SIG-M5 treated with dmso at 0.1 percent for 504 hours (cell line): ENCODE results near the gene TET3.

Source experiments
- DNase-seq: peaks from one replicate; lab custom pipeline; 2025; ENCODE audit not compliant: unreplicated experiment; lab: John Stamatoyannopoulos, UW

Gene TET3

DNA sequence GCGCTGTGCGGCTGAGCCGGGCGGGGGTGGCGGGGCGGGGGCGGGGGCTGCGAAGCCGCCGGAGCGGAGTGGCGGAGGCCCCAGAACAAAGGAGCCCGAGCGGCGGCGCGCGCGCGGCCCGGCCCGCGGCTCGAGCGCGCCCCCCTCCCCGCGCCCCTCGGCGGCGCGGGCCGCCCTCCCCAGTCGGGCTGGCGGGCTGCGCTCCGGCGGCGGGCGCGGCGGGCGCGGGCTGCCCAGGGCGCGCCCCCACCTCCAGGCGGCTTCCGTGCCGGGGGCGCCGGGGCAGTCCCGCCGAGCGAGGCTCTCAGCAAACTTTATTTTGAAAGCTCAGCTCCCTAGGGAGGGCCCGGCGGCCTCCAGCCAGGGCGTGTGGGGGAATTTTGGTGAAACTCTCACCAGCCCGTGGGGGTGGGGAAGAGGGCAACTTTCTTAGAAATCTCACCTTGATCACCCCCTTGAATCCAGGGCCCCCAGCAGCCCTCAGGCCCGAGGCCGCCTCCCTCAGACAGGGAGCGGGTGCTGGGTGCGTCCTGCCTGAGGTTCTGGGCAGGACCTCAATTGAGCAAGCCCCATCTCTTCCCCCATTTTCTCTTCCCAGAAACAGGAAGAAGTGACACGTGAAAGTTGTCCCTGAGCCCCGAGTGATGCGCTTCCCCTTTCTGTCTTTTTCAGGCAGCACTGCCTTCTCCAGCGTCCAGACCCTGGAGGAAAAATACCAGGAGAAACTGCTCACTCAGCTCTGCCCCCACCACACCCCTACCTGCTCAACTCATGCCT is 786 bp downstream of the TET3 start:
- peak; percentile 90 for DNase-seq

DNA sequence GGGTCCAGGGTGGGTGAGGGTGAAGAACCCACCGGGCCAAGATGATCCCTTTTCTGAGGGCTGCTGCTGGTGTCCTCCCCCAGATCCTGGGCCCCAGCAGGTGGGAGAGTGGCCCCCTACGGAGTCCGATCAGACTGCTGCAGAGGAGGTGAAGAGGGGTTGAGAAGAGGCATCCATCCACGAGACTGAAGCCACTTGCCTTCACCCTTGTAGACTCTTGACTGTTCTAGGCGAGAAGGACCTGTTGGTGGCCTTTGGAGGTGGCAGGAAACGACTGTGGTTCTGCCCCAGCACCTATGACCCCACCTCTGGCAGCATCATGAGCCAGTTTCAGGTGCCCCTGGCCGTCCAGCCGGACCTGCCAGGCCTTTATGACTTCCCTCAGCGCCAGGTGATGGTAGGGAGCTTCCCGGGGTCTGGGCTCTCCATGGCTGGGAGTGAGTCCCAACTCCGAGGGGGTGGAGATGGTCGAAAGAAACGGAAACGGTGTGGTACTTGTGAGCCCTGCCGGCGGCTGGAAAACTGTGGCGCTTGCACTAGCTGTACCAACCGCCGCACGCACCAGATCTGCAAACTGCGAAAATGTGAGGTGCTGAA is 1.5 kb downstream of the TET3 start:
- no peak for DNase-seq

DNA sequence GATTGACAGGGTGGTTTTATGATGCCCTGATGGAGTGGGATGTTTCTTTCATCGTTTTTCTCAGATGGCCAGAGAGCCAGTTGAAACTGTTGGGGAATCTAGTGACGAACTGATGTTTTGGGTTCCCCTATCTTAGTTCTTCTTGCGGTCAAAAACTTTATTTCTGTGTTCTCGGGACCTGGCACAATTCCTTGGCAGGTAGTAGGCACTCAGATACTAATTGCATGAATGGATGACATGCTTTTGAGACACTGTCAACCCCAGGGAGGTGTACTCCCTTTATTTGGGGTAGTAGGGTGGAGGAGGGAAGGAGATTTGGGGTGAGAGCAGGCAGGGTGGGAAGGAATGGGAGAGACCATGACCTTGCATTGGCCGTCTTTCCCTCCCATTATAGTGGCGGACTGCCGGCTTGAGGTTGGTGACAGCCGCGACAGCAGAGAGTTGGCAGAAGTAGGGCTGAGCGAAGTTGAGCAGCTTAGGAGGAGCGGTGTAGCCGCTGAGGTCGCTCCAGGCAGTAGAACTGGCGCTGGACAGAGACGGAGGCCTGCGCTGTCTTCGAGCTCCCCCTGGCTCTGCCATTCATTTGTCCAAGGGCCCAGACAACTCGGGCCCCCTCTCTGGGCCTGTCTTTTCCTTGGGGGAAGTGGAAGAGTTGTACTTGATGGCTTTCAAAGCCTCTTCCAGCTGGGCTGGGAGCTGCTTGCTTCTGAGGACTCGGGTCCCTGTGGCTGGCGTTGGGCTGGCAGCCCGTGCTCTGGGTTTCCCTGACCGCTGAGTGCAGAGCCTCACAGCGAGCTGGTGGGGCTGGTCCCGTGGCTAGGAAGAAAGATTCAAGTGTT is 2.6 kb downstream of the TET3 start:
- DNase-seq = peak; percentile 67

DNA sequence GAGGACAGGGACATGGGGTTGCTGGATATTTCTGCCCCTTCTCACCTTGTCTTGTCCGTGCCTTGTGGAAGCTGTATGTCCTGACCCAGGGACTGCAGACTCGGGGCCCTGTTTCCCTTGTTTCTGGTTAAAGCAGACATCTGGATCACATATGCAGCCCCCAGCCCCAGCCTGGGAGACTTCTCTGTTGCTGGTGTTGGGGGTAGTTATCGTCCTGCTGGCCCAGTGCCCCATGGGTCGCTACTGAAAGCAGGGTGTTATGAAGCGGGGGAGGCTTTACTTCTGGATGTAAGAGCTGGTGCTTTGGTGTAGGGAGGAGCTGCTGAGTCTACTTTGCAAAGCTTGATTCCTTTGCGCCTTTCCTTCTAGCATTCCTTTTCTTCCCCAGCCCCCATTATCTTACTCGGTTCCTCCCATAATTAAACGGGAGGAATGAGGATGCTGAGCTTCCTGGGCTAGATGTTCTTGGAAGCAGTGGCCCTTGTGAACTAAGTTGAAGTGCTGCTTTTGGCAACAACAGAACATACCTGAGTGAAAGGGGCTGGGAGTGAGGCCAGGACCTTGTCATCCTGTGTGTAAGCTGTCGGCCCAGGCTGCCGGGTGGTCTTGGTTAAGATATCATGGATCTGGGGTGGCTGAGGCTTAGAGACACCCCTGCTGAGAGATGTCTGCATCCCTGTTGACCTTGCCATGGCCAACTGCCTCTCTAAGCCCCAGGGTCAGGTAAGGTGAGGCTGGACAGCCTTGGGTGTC is 3.4 kb downstream of the TET3 start:
- no peak for DNase-seq

DNA sequence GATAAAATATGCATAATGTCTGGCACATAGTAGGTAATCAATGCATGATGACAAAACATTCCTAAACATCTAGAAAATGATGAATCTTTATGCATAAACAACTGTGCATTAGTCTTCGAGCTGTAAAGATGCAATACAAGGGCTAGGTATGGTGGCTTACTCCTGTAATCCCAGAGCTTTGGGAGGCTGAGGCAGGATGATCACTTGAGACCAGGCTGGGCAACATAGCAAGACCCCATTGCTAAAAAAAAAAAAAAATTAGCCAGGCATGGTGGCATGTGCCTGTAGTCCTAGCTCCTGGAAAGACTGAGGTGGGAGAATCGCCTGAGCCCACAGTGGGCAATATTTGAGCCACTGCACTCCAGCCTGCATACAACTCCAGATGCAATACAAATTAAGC is 5.3 kb downstream of the TET3 start:
- no peak for DNase-seq

DNA sequence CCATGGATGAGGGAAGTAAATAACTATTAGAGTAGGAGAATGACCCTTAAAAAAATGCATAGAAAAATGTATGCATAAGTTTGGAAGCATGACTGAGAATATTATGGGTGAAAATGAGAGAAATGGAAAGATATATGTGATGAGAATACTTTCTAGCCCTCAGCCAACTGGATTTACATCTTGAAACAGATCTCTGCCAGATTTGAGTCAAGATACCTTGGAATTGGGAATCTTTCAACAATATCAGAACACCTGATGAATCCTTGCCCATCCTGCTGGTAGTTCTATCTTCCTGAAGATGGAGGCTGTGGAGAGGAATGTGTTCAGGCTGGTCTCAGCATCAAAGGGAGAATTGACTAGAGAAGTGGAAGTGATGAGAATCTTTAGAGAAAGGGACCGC is 5.8 kb downstream of the TET3 start:
- no peak for DNase-seq

DNA sequence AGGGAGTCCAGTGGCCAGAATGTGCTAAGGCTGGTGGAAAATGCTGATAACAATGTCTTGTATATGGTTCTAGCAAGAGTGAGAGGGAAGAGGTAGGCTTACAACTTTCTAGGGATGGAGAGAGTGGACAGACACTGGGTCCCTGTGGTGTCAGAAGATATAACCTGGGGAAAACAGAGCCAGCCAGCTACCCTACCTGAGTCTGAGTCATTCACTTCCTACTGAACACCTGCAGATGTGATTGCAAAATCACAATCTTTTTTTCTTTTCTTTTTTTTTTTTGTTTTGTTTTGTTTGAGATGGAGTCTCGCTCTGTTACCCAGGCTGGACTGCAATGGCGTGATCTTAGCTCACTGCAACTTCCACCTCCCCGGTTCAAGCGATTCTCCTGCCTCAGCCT is 7.3 kb downstream of the TET3 start:
- DNase-seq = no peak

DNA sequence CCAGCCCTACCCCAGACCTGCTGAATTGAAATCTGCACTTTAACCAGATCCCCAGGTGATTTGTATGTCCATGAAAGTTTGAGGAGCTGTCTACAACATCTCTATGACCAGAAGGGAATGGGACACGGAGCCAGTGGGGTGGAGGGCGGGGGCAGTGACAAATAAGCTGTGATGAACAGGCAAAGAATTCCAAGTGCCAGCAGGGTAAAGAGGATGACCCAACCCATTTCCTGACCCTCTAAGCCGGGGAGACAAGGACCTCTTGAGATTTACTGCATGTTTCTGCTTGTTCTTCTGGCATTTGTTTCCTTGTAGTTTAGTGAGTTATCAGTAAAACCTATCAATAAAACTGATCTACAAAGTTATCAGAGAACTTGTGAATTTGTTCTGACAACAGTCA is 8.7 kb downstream of the TET3 start:
- DNase-seq = no peak

DNA sequence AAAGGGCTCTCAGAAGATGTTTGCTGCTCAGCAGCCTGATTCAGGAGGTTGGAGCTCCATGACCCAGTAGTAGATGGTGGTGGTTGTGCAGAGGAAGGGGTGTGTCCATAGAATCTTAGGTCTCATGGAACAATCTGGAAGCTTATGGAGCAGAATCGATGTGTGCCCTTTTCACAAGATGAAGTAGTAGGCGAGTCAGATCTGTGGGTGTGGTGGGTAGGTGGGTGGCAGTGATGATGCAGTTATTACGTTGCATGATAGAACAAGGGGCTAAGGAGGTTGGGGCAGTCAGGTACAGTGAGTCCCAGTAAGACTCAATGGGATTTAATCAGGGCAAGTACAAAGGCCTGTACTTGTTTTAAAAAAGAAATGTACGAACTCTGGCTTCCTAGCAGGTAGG is 9.1 kb downstream of the TET3 start:
- no peak for DNase-seq

DNA sequence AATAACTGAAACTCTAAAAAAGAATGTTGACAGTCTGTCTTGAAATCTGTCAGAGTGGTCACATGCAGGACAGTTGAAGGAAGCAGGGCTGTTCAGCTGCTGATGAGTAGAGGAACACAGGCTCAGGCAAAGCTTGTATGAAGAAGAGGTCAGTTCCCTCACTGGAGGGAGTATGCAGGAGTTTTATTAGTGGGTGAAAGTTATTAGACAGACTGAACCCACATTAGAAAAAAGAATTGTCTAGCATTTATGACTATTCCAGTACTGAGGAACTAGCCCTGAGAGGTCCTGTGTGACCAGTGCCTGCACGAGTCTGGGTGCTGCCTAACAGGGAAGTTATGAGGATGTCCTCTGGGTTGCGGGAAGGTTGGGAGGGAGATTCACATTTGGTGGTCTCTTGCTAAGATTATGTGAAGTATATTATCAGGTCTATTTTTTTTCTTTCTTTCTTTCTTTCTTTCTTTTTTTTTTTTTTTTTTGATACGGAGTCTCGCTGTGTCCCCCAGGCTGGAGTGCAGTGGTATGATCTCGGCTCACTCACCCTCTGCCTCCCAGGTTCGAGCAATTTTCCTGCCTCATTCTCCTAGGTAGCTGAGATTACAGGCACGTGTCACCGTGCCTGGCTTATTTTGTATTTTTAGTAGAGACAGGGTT is 9.6 kb downstream of the TET3 start:
- no peak for DNase-seq

DNA sequence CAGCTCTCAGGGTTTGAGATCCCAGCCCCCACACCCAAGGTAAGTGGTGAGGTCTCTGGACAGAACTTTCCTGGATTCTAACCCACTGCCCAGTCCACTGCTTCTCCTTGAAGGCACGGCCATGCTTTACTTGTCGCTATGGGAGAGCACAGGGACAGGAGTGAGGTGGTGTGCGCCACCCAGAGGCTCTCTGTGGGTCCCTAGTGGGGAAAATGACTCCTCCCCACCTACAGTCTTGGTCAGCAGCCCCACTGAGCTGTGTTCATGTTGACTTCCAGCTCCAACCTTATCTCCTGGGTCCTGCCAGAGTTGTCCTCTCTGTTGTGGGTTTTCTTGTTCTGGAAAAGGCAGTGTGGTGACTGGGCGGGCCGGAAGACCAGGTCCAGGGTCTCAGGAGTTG is 11.1 kb downstream of the TET3 start:
- DNase-seq = no peak

DNA sequence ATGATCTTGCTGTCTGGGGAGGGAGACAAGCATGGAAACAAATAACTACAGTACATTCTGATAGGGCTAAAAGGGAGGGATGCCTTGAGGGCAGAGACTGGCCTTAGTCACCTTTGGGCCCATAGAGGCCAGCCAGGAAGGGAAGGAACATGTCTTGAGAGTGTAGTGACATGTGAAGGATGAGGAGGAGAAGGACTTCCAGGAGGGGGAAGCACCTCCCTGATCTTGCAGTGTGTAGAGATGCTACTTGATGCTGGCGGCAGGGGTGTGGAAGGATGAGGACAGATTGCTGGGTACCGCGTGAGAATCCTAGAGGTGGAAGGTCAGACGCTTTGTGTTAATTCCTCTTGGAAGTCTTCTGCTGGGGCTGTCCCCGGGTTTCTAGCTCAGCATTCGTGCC is 13.1 kb downstream of the TET3 start:
- no peak for DNase-seq

DNA sequence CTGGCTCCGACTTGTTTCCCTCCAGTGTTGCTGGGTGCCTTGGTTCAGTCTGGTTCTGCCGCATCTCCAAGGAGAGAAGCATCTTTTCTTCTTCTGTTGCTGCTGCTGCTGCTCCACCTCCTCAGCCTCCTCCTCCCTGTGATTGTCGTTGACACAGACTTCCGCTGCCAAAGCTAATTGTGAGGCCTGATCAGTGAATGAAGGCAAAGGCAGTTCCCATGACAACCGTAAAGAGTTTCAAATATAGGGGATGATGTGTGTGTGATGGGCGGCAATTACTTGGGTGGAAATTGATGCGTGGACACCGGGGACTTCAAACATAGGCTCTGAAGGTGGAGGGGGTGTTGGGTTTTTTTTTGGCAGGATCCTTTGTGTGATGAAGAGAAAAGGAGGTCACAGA is 13.7 kb downstream of the TET3 start:
- no peak for DNase-seq

DNA sequence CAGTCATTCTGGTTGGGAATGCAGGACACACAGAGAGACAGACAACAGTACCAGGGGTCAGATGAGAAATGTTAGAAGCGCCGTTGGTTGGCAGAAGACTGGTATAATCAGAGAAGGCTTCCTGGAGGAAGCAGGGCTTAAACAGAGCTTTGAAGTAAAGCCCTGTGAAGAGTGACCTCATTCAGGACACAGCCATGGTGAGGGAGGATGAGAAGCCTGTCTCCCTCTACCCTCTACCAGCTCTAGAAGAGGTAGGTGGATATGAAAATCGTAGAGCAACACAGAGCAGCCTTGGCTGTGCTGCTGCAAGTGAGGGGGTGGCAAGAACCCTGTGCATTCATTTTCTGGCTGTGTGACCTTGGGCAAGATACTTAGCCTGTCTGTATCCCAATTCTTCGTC is 14.2 kb downstream of the TET3 start:
- DNase-seq = no peak

DNA sequence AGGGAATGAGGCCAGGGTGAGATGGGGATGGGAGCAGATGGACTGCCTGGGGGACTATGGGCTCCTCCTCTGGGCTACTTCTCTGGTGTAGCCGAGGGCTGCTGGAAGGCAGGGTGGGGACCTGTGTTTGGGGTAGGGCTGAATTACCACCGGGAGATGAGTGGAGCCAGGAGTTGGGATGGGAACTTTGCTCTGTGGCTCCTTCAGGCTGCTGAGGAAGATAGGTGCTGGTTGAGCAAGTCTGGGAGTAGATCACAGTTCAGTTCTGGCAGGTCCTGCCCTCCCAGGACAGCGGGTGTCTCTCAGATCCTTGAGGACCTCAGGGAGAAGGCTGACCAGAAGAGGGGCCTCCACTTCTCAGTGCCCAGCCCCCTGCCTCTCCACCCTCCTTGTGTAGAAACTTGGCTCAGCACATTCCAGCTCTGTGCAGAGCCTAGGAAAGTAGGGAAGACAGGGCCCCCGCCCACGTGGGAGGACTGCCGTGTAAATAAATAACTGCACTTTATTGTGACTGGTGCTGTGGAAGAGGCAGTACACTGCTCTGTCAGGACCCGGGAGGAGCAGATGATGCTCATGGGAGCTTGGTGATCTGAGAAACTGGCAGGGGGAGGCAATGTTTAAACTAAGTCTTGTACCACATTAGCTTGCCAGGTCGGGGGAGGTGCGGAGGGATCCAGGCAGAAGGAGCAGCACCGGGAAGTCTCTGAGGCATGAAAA is 15.3 kb downstream of the TET3 start:
- no peak for DNase-seq

DNA sequence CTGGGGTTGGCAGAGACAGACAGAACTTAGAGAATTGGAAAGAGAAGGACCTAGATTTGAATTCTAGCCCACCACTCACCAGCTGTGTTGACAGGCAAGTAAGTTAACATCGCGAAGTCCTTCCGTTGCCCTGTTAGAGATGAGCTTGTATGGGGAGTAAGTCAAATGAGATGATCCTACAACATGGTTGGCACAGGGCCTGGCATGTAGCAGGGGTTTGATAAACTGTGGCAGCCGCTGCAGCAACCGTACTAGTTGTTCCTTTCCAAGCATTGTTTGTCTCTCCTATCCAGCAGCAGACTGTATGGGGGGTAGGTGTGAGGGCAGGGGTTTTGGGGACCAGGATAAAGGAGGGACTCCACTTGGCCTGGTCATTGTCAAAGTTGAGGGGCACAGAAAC is 16.0 kb downstream of the TET3 start:
- DNase-seq = no peak

DNA sequence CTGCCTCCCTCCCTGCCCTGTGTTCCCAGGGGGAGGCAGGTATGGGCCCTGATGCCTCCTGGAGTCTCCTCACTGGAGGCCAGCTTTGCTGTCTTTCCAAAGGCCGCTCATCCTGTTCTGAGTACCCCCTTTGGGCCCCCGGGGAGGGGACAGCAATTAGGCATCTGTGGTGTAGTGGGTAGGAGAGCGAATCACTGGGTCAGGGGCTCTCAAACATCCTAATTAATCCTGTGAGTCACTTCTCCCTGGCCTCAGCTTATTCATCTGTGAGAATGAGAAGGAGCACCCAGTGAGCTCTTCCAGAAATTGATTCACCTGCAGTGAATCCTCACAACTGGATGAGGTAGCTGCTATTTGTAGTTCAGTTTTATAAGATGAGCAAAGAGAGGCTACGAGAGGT is 16.4 kb downstream of the TET3 start:
- DNase-seq = no peak

DNA sequence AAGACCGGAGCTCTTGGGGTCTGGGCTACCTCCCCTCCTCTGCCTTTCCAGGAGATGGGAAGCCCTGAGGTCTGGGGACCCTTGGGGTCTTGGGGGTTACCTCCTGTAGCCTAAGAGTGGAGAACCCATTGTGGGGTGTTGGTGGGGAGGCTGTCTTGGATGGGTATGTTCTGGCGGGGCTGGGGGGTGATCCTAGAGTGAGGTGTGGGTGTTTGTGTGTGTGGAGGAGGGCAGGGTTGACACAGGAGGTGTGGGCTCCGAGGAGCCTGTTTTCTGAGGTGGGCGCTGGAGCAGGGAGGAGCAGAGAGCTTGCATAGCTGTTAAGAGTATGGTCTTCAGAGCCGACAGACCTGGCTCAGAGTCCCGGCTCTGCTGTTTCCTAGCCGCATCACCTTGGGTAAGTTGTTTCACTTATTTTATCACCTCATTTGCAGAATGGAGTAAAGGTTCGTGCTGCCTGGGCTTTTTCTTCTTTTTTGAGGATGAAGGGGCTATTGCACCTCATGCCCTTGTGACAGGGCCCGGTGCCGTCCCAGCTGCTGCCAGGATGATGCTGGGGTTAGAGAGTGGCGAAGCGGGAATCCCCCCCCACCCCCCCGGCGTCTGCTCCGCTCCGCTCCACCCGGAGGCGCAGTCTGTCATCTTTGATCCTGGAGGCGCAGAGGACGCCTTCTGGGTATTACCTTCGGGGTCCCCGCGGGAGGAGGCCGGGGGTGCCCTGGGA is 17.2 kb downstream of the TET3 start:
- no peak for DNase-seq

DNA sequence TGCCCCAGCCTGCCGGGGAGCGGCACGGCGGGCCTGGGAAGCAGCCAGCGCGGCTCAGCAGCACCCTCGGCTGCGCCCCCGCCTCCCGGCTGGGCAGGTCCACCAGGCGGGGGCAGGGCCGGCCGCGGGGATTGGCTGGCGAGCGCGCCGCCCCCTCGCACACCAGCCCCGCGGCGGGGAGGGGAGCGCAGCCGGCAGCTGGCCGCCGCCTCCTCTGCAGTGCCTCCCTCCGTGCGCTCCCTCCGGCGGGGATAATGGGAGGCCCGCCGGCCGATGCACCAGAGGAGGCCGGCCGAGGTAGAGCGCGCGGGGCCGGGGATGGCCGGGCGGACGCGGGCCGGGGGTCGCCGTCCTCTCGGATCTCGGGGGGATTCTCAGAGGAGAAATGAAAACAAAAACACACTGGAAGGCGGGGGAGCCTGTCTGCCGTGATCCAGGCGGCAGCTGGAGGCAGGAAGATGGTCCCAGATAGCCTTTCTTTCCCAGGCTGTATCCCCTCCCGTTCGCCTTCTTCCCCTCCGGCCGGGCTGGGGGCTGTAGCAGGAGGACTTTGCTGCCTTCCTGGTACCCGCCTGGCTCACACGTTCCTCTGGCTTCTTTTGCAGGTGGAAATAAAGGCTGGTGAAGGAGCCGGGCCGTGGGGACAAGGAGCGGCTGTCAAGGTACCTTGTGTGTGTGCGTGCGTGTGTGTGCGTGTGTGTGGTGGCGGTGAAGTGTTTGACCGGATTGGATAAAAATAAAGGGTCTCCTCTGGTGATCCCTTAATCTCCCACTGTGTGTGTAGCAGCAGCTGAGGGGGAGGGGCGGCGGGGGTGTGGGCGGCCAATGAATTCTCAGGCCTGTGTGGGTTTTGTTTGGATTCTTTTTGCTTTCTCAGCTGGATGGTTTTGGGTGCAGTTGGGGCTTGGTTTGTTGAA is 18.1 kb downstream of the TET3 start:
- no peak for DNase-seq
